HG03457 (cell line): ENCODE results near the gene BHLHA15.
A peak's percentile ranks its signal among the peaks of the same experiment; 100 is the strongest.

Experiments used
- ATAC-seq: cut with Tn5 transposase; IDR thresholded peaks from one replicate; pipeline ENCODE4 v1.9.1; 2021; ENCODE audit warnings: moderate number of reproducible peaks; ENCODE audit not compliant: unreplicated experiment

The BHLHA15 gene

GRCh38 chr7:98186452-98187137 is 24.6 kb upstream of the BHLHA15 start:
- no peak for ATAC-seq

- no peak for ATAC-seq
These were observed 24.1 kb upstream of the BHLHA15 start for GRCh38 chr7:98187138-98187502.

- ATAC-seq, result no peak
These were observed 21.7 kb upstream of the BHLHA15 start for GRCh38 chr7:98189559-98189958.

- ATAC-seq, result no peak
These were observed 19.4 kb upstream of the BHLHA15 start for GRCh38 chr7:98191668-98192431.

GRCh38 chr7:98192781-98193457 is 18.3 kb upstream of the BHLHA15 start:
- no peak for ATAC-seq

GRCh38 chr7:98193474-98194180 is 17.6 kb upstream of the BHLHA15 start:
- no peak for ATAC-seq

GRCh38 chr7:98194186-98194585 is 17.1 kb upstream of the BHLHA15 start:
- no peak for ATAC-seq

GRCh38 chr7:98194672-98195457 is 16.4 kb upstream of the BHLHA15 start:
- no peak for ATAC-seq

- no peak for ATAC-seq
These were observed 14.3 kb upstream of the BHLHA15 start for GRCh38 chr7:98196706-98197605.

GRCh38 chr7:98199131-98199530 is 12.1 kb upstream of the BHLHA15 start:
- ATAC-seq, result no peak

GRCh38 chr7:98200364-98200763 is 10.9 kb upstream of the BHLHA15 start:
- ATAC-seq, result peak; percentile 47

- ATAC-seq, result peak; percentile 92
These were observed 8.7 kb upstream of the BHLHA15 start for GRCh38 chr7:98202367-98203195.

- peak; percentile 33 for ATAC-seq
These were observed 7.8 kb upstream of the BHLHA15 start for GRCh38 chr7:98203261-98203963.

GRCh38 chr7:98203964-98204605 is 7.2 kb upstream of the BHLHA15 start:
- no peak for ATAC-seq

GRCh38 chr7:98204670-98205069 is 6.6 kb upstream of the BHLHA15 start:
- no peak for ATAC-seq

GRCh38 chr7:98205162-98205845 is 5.9 kb upstream of the BHLHA15 start:
- no peak for ATAC-seq
